A549 (cell line): ENCODE data around the gene KREMEN1. TPM values are rescaled to one million over a fixed set of nuclear protein-coding genes. Genes with fewer than 3 reads are reported as not detected.

Experiments
- ATAC-seq, 2 experiments: fragments of 200-7000 bp in 1 of 2; fragments of >200 bp in 1 of 2; cut with Nextera tagmentation in 1 of 2; cut with Tn5 transposase in 1 of 2; 3 replicates each; pipeline versions ENCODE4 v1.8.0 to v1.9.1; 2018 to 2020; ENCODE audit warnings: mild to moderate bottlenecking in 1 of 2, moderate library complexity in 1 of 2
- CTCF ChIA-PET: fragments of 300-600 bp; sonication (Branson Sonifier 250); formaldehyde crosslinking; extraction: SDS; loops from one replicate; lab custom pipeline; 2021; ENCODE audit warnings: antibody characterized with exemption, inconsistent platforms; lab: Yijun Ruan, JAX
- POLR2A ChIA-PET: fragments of 350-600 bp; formaldehyde crosslinking; extraction: SDS; loops from one replicate; lab custom pipeline; 2021; ENCODE audit warnings: antibody characterized with exemption, inconsistent platforms; lab: Yijun Ruan, JAX
- DNase-seq, 2 experiments: peaks; one replicate each; pipeline versions ENCODE4 v3.0.0 to v3.0.0-alpha.2; 2011 to 2016; ENCODE audit warnings: low read depth in 1 of 2, low spot score in 1 of 2
- FAIRE-seq: peaks from 2 replicates; lab custom pipeline; 2011; peaks lifted over from hg19 to GRCh38; lab: Jason Lieb, UNC
- H3K27ac ChIP-seq, 2 experiments: fragments of >200 bp; sonication (Bioruptor Twin); formaldehyde crosslinking; 3 replicates each; pipeline ENCODE4 v1.5.1; 2016 to 2017
- H3K4me1 ChIP-seq: fragments of >200 bp; sonication (Bioruptor Twin); formaldehyde crosslinking; 3 replicates; pipeline ENCODE4 v1.6.1; 2016
- H3K4me2 ChIP-seq: fragments of >200 bp; sonication (Bioruptor Twin); formaldehyde crosslinking; 3 replicates; pipeline ENCODE4 v1.6.1; 2016
- H3K4me3 ChIP-seq: fragments of >200 bp; sonication (Bioruptor Twin); formaldehyde crosslinking; 3 replicates; pipeline ENCODE4 v1.5.1; 2016
- H3K9me3 ChIP-seq: fragments of >200 bp; sonication (Bioruptor Twin); formaldehyde crosslinking; 3 replicates; pipeline ENCODE4 v1.6.1; 2016
- CBX8 ChIP-seq: fragments of 200-600 bp; sonication (generic); IDR thresholded peaks from 2 replicates; pipeline ENCODE4 v1.6.1; 2016
- CHD4 ChIP-seq: fragments of 200-600 bp; sonication (generic); IDR thresholded peaks from 2 replicates; pipeline ENCODE4 v1.6.1; 2016; ENCODE audit warnings: antibody characterized with exemption, mild to moderate bottlenecking, borderline replicate concordance
- EHMT2 ChIP-seq: fragments of 200-600 bp; sonication (generic); IDR thresholded peaks from 2 replicates; pipeline ENCODE4 v1.6.1; 2016; ENCODE audit warnings: antibody characterized with exemption, low read depth, mild to moderate bottlenecking, moderate library complexity
- ESRRA ChIP-seq: fragments of 150-350 bp; IDR thresholded peaks from 2 replicates; pipeline ENCODE4 v1.6.1; 2014; ENCODE audit warnings: mild to moderate bottlenecking, low read length, borderline replicate concordance
- FOSL2 ChIP-seq, 2 experiments: fragments of 450-650 bp in 1 of 2; fragments of >200 bp in 1 of 2; sonication (Bioruptor Twin) in 1 of 2; formaldehyde crosslinking; IDR thresholded peaks; 2 replicates each; pipeline versions ENCODE4 v1.5.0 to v1.6.1; 2016 to 2020; ENCODE audit warnings: mild to moderate bottlenecking in 1 of 2, moderate library complexity in 1 of 2
- HDAC2 ChIP-seq: fragments of 200-600 bp; sonication (generic); IDR thresholded peaks from 2 replicates; pipeline ENCODE4 v1.6.1; 2016
- KDM1A ChIP-seq: fragments of 200-600 bp; sonication (generic); IDR thresholded peaks from 2 replicates; pipeline ENCODE4 v1.6.1; 2016; ENCODE audit warnings: low read depth, mild to moderate bottlenecking
- MAFK ChIP-seq: fragments of 450-650 bp; IDR thresholded peaks from 2 replicates; pipeline ENCODE4 v1.6.1; 2014; ENCODE audit not compliant: partially characterized antibody
- NR3C1 ChIP-seq: fragments of >200 bp; sonication (Bioruptor Twin); formaldehyde crosslinking; IDR thresholded peaks from 3 replicates; pipeline ENCODE4 v1.6.1; 2017
- RAD21 ChIP-seq, 2 experiments: fragments of >200 bp in 1 of 2; sonication (Bioruptor Twin) in 1 of 2; formaldehyde crosslinking in 1 of 2; IDR thresholded peaks in 1 of 2; conservative IDR thresholded peaks in 1 of 2; 2 replicates in 1 of 2; 3 replicates in 1 of 2; pipeline ENCODE4 v1.6.1; 2012 to 2018; ENCODE audit warnings: inconsistent platforms in 1 of 2
- ZC3H11A ChIP-seq: fragments of 450-650 bp; IDR thresholded peaks from 2 replicates; pipeline ENCODE4 v1.6.1; 2014; ENCODE audit warnings: antibody characterized with exemption, mild to moderate bottlenecking
- ZNF302 ChIP-seq: fragments of 250-450 bp; sonication (Bioruptor Pico); IDR thresholded peaks from 2 replicates; pipeline ENCODE4 v1.9.0; 2021; ENCODE audit warnings: inconsistent platforms, mild to moderate bottlenecking, moderate library complexity
- WGBS: methylation state at CpG from one replicate; pipeline ENCODE4 v1.1.6; 2017; ENCODE audit errors: missing lambda C conversion rate; 5-methylcytosine and 5-hydroxymethylcytosine counted together
- polyA plus RNA-seq, 4 experiments: library from polyadenylated mRNA; depleted of rRNA in 3 of 4; stranded (reverse); fragments of >200 nt; fragmentation: RNase III in 1 of 4; extraction: RNeasy Plus Mini Kit Qiagen cat#74134 plus additional on column Dnase treatment in 1 of 4; gene quantifications; 2 replicates in 3 of 4; 3 replicates in 1 of 4; pipeline ENCODE4 v1.2.3, GENCODE V29; 2011 to 2017
- TF ChIP-seq, protein P1 (sequence below): fragments of >200 bp; sonication (Bioruptor Twin); formaldehyde crosslinking; IDR thresholded peaks from 3 replicates; pipeline ENCODE4 v1.6.1; 2016
- TF ChIP-seq, protein P2 (sequence below): fragments of >200 bp; sonication (Bioruptor Twin); formaldehyde crosslinking; IDR thresholded peaks from 3 replicates; pipeline ENCODE4 v1.5.1; 2016
- TF ChIP-seq, protein P3 (sequence below): IDR thresholded peaks from 2 replicates; pipeline ENCODE4 v1.6.1; 2012
- TF ChIP-seq, protein P4 (sequence below): IDR thresholded peaks from 2 replicates; pipeline ENCODE4 v1.6.1; 2012

Gene KREMEN1
- polyA plus RNA-seq, 2 of the 4 experiments (the other 2 are of a cell fraction): 1.7 to 2.5 TPM

DNA sequence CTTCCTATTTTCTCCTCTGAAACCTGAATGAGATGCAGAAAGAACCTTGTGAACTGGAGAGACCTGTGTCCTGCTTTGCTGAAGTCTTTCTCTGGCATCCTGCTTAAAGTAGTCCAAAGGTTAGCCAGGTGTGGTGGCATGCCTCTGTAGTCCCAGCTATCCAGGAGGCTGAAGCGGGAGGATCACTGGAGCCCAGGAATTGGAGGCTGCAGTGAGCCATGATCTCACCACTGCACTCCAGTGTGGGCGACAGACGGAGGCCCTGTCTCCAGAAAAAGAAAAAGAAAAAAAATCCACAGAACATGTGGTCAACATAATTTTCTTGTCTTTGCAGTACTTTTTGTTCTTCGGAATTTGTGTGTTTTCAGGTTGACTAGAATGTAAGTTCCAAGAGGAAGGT lies 2.3 kb upstream of the KREMEN1 start:
- no peak for ATAC-seq
- no peak for DNase-seq
- no peak overlapping the region for H3K4me2 ChIP-seq
- WGBS: 97% methylated on average over 4 of the region's 4 CpGs
- CTCF ChIA-PET: no interaction called here
- TF ChIP-seq HDAC2: no peak
- no peak for TF ChIP-seq ZC3H11A
- no peak for TF ChIP-seq KDM1A
- TF ChIP-seq ZNF302: no peak
- TF ChIP-seq CHD4: no peak
- no peak for TF ChIP-seq FOSL2 (IDR thresholded peaks at IDR 0.05)
- no peak for TF ChIP-seq FOSL2 (CRISPR knock-in tag; IDR thresholded peaks at IDR 0.05)
- no peak for TF ChIP-seq RAD21 (conservative IDR thresholded peaks at IDR 0.05 in 1 of 2, IDR thresholded peaks at IDR 0.05 in 1 of 2)
- TF ChIP-seq, protein P1, sequence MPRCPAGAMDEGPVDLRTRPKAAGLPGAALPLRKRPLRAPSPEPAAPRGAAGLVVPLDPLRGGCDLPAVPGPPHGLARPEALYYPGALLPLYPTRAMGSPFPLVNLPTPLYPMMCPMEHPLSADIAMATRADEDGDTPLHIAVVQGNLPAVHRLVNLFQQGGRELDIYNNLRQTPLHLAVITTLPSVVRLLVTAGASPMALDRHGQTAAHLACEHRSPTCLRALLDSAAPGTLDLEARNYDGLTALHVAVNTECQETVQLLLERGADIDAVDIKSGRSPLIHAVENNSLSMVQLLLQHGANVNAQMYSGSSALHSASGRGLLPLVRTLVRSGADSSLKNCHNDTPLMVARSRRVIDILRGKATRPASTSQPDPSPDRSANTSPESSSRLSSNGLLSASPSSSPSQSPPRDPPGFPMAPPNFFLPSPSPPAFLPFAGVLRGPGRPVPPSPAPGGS: no peak
- TF ChIP-seq MAFK: no peak
- TF ChIP-seq ESRRA: no peak
- TF ChIP-seq, protein P2, sequence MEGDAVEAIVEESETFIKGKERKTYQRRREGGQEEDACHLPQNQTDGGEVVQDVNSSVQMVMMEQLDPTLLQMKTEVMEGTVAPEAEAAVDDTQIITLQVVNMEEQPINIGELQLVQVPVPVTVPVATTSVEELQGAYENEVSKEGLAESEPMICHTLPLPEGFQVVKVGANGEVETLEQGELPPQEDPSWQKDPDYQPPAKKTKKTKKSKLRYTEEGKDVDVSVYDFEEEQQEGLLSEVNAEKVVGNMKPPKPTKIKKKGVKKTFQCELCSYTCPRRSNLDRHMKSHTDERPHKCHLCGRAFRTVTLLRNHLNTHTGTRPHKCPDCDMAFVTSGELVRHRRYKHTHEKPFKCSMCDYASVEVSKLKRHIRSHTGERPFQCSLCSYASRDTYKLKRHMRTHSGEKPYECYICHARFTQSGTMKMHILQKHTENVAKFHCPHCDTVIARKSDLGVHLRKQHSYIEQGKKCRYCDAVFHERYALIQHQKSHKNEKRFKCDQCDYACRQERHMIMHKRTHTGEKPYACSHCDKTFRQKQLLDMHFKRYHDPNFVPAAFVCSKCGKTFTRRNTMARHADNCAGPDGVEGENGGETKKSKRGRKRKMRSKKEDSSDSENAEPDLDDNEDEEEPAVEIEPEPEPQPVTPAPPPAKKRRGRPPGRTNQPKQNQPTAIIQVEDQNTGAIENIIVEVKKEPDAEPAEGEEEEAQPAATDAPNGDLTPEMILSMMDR: no peak
- peaks cover 9% of the 10 kb centered on the region; the same call in 2 of the 3 replicates for H3K4me1 ChIP-seq
- FAIRE-seq: no peak
- H3K27ac ChIP-seq: no peak overlapping the region
- POLR2A ChIA-PET: no interaction called here
- no peak overlapping the region for H3K4me3 ChIP-seq
- H3K9me3 ChIP-seq: no peaks in the 10 kb centered on the region

DNA sequence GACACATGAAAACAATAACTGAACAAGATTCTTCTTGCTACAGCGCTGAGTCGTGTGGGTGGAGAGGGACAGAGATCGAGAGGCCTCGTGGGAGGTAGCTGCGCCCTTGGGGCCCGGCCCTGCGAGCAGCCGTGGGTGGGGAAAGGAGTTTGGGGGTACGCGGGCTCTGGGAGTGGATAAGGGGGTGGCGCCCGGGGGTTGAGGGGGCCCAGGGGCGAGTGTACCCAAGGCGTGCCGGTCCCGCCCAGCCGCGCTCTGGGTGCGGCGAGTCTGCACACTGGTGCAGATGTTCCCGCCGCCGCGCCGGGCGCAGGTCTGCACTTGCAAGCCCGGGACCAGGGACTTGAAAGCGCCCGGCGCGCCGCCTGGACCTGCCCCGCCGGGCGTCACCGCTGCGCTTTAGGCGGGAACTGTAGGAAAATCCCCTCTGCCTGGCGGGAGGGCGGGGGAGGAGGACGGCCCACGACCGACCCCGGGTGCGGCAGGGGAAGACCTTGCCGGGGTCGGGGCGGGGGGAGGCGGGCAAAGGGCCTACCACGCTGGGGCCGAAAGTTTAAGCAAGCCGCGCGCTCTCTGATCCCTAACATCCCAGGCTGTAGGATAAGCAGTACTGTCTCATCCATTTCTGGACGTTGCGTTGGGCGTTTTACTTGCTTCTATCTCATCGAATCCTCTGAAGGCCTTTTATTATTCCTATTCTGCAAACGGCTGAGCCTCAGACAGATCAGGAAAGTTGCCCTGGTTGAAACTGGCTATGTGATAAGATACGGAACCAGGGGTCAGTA lies 1.4 kb upstream of the KREMEN1 start:
- WGBS: 37% methylated on average over 18 of the region's 60 CpGs
- TF ChIP-seq KDM1A: no peak
- TF ChIP-seq, protein P3, sequence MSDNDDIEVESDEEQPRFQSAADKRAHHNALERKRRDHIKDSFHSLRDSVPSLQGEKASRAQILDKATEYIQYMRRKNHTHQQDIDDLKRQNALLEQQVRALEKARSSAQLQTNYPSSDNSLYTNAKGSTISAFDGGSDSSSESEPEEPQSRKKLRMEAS: 0 out of 2 replicates have a peak, but pooled peaks have one; percentile 27
- Histone ChIP-seq H3K27ac (peak overlapping the region; percentile 62 to 79; a peak in 5 of 6 replicates), H3K4me2 (peak overlapping the region; percentile 97), H3K9me3 (no peaks in the 10 kb centered on the region), H3K4me3 (peak overlapping the region; percentile 40), H3K4me1 (peaks cover 9% of the 10 kb centered on the region; the same call in 2 of the 3 replicates)
- POLR2A ChIA-PET: no interaction called here
- ATAC-seq (peak; percentile 47 to 65; a peak in 4 of 6 replicates), FAIRE-seq (no peak), DNase-seq (peak in 1 of 2 experiments; percentile 31)
- CTCF ChIA-PET: no interaction called here

DNA sequence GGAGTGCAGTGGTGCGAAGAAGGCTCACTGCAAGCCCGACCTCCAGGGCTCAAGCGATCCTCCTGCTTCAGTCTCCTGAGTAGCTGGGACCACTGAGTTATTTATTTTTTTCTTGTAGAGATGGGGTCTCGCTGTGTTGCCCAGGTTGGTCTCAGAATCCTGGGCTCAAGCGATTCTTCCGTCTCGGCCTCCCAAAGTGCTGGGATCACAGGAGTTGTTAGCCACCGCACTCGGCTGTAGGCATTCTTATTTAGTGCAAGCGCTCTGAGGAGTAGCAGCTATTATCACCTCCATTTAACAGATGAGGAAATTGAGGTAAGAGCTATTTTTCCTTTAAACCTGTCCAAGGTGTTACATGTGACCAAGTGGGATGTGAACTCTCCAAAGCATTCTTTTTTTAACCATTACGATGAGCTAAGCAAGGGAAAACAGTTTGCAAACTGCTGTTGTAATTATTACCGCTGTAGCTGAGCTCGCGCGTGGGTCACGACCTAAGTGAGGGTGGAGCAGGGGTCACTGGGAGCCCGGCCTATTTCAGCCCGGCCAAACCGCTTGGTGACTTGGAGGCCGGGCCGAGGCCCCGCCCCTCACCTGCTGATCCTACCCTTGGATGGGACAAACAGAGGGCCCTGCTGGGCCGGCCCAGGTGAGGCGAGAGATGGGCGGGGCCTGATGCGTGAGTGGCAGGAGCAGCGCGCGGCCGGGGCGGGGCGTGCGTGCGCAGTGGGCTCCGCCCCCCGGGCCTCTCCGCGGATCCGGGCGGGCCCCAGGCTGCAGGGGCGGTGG lies 449 bp upstream of the KREMEN1 start:
- POLR2A ChIA-PET: interaction anchor here (0.6 kb wide), 1 partner anchor 16 kb away, joined by 3 read pairs; no protein-coding TSS in a partner anchor
- no peaks in the 10 kb centered on the region for H3K9me3 ChIP-seq
- ATAC-seq (peak; percentile 92 to 96), FAIRE-seq (no peak)
- peaks cover 9% of the 10 kb centered on the region; the same call in 2 of the 3 replicates for H3K4me1 ChIP-seq
- 49% methylated on average over 20 of the region's 41 CpGs for WGBS
- TF ChIP-seq, protein P4, sequence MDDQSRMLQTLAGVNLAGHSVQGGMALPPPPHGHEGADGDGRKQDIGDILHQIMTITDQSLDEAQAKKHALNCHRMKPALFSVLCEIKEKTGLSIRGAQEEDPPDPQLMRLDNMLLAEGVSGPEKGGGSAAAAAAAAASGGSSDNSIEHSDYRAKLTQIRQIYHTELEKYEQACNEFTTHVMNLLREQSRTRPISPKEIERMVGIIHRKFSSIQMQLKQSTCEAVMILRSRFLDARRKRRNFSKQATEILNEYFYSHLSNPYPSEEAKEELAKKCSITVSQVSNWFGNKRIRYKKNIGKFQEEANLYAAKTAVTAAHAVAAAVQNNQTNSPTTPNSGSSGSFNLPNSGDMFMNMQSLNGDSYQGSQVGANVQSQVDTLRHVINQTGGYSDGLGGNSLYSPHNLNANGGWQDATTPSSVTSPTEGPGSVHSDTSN: peak; percentile 66; the same call in 1 of the 2 replicates
- TF ChIP-seq NR3C1 (no peak), CBX8 (no peak), EHMT2 (no peak)
- TF ChIP-seq, all 56 proteins: peak for 1
- CTCF ChIA-PET: no interaction called here
- peak overlapping the region; percentile 97 for H3K4me2 ChIP-seq
- peak overlapping the region; percentile 85 for H3K4me3 ChIP-seq
- H3K27ac ChIP-seq: peak overlapping the region; percentile 27 to 99; a peak in 5 of 6 replicates
- DNase-seq: peak; percentile 63 to 72
